GM21723 (cell line): Measurements from ENCODE around the gene STK26.
"Not testable (repeated sequence)": the region's sequence is repeated elsewhere in the genome, so short reads cannot be mapped to it uniquely, and the experiment has no call there.

Experiments used
- ATAC-seq: cut with Tn5 transposase; IDR thresholded peaks from one replicate; pipeline ENCODE4 v1.9.1; 2021; ENCODE audit warnings: mild to moderate bottlenecking, moderate library complexity; ENCODE audit not compliant: unreplicated experiment

STK26 gene

DNA sequence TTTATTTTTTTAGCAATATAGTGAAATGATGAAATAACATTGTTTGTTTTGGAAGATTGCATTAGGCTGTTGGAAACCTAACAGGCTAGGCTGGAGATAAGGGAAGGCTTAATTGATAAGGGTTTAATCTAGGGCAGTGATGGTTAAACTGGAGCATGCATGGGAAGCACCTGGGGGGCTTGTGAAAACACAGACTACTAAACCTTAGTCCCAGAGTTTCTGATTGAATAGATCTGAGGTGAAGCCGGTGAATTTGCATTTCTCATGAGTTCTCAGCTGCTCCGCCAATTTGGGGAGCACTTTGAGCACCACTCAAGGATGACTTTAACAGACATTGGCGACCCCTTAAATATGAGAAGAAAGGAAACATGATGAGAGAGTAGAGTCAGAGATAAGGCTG is 11.5 kb downstream of the STK26 start:
- no peak for ATAC-seq

DNA sequence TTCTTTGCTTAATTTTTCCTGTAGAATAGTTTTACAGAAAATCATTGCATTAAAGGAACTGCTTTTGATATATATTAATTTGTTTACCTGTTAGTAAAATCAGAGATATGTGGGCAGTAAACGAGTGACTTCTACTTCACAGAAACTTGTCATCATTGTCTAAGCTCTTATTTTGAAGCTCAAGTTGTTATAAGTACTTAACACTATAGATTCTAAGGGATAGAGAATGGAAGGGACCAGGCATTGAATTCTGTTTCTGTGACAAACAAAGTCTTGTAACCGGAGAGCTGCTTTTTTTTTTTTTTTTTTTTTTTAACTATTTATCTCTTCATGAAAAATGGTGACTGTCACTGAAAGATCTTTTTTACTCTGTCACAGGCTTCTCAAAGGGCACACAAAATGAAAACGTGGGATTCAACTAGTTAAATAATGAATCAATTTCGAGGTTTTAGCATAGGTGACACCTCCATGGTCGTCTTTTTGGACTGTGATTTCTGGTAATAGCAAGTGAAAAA is 14.4 kb downstream of the STK26 start:
- ATAC-seq = no peak

DNA sequence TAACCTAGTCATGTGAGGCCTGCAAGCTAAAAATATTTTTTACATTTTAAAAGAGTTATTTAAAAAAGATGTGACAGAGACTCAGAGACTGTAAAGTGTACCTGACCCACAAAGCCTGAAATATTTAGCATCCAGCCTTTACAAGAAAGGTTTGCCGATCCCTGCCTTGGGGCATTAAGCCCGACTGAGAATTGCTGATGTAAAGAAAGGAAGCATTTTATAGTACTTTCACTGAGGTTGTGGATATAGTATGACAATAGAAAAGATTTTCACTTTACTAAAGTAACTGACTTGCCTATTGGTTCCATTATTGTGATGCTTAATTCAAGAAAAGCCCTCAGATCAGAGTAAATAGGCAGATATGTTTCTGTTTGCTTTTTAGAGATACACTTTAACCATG is 17.0 kb downstream of the STK26 start:
- no peak for ATAC-seq

DNA sequence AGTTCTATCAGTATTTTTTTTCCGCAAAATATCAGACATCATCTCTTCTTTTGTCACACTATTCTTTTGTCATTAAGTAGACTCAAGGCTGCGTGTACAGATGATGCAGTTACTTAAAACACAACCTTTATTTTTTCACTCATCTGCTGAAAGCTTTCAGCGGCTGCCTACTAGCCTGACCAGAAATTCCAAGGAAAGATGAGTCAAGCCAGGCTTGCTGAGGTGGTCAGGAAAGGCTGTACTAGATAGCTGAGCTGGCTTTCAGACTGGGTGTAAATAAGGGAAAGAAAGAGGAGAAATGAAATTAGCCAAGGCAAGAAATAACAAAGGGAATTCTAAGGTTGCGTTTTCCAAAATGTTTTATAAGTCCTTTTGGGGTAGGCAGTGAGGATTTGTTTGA is 17.9 kb downstream of the STK26 start:
- ATAC-seq = no peak

DNA sequence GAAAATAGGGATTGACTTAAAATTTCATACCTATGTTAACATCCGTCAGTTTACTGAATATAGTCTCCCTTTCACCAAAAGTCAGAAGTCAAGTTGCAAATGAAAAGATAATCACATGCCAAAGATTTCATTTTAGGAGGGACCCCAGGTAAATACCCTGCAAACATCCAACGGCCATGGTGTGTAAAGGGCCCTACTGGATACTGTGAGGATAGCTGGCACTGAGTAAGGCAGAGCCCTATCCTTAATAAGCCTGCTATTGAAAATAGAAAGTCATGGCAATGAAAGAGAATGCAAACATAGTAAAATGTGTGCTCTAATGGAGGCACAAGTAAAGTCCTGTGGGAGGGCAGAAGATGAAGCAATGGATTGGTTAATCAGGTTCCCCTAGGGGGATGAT is 20.9 kb downstream of the STK26 start:
- no peak for ATAC-seq

DNA sequence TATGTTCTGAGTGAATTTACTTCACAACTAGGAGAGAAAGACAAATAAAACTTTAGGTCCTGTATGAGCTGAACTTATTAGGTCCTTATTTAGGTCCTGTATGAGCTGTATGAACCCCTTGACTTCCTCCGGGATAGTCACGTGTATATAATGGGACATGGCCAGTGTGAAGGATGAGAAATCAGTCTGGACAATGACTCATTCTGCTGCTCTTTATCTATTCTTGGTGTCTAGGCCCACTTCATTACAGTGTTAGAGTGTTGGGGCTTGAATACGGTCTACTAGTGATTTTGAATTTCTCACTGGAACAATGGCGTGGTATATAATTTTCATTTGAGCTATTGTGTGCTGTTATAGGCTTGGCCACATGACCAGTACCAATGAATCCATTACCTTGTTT is 21.9 kb downstream of the STK26 start:
- ATAC-seq = no peak

DNA sequence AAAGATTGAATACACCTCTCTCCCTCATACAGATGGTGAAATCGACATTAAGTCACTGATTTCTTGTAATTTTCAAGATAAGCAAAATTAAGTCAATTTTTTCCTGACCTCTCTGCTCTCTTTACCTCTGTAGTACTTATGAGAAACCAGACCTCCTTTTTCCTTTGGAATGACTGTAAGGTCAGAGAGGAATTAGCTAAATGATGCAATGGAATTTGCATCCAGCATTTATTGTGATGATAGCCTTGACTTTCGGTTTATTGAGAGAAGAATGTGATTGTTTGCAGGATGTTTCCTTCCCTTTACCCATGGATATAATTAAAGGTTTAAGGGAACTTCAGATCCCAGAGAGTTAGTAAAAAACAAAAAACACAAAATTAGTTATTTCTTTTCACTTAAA is 22.4 kb downstream of the STK26 start:
- ATAC-seq = no peak

DNA sequence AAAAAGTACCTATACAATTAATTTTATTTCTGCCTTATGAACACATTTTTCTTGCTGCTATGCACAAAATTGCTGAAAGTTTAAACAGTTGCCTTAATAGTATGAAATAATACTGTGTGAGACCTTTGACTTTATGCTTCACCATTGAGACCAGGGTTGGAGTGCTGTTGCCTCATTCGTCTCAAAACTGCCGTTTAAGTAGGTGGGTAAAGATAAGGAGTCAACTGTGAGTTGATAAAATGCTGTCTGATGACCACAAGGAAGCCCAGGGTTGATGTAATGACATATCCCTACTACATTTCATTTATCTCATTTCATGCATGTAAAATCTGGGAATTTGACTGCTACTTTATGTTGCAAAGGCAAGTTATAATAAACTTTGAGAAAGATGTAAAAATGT is 23.4 kb downstream of the STK26 start:
- no peak for ATAC-seq

DNA sequence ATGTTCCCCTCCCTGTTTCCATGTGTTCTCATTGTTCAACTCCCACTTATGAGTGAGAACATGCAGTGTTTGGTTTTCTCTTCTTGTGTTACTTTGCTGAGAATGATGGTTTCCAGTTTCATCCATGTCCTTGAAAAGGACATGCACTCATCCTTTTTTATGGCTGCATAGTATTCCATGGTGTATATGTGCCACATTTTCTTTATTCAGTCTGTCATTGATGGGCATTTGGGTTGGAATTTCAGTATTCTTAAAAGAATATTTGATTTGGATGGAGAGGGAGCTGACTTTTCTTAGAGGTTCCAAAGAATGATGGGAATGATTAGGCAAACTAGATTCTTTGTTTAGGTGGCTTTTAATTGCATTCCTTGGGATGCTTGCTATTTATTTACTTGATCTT is 28.7 kb downstream of the STK26 start:
- ATAC-seq = not testable (repeated sequence)

DNA sequence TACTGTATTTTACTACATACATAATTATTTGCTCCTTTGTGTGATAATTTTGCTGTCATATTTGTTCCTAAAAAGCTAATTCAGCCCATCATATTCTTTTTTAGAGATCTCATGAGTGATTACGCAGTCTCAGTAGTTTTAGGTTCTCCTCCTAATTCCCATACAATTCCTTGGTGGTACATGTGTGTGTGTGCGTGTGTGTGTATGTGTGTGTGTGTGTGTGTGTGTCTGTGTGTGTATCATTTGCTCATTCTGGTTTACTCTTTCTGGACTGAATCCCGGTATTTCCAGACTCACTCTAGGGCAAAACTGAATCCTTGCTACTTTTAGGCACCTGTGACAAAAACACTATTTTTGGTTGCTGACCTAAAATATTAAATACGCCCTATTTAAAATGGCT is 34.9 kb downstream of the STK26 start:
- no peak for ATAC-seq

DNA sequence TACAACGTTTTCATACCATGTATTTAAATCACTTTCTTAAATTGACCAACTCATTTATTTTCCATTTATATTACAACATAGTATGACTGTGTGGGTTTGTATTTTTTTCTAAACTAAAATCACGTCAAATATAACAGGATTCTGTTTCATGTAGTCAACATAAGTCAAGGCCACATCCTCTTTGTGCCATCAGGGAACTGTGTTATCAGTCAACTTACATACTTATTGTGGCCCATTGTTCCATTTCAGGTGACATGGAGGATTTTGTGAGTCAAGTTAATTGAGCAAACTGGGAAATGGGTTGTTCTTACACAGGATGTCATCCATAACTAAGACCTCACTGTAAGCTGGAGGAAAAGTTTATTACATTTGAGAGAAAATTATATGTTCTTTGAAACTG is 35.9 kb downstream of the STK26 start:
- no peak for ATAC-seq

DNA sequence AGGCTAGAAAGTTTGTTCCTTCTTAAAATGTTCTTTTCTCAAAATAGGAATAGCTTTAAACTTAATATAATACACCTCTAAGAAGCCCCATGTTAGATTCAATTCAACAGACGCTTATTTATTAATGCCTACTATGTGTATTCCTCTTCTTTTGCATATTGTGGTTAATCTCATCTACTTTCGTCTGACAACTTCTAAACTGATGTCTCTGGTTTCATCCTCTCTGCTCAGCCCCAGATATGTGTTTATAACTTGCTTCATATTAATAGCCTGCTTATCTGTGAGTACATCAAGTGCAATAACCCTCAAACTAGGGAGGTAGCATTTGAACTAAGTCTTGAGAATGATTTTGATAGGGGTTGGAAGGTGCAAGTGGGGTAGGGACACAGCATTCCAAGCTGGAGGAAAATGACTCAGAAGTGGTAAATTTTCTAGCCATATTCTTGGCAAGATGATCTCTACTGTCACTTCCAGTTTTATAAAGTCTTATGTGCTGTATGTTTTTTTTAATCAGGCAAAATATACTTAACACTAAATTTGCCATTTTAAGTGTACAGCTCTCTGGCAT is 37.0 kb downstream of the STK26 start:
- no peak for ATAC-seq

DNA sequence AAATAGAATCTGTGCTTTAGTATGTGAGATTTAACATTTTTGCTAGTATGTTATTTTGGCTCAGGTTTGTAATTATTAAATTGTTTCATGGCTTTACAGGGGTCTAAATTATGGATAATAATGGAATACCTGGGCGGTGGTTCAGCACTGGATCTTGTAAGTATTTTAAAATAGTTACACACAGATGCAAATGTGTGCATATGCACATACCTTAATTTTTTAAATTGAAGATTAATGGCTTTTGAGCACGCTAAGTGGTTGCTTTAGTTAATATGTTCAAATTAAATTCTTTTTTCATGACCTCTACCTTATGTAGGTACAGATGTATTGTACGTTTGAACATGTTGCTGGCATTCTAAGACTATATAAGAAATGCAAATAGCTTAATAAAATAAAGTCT is 40.2 kb downstream of the STK26 start:
- ATAC-seq = no peak

DNA sequence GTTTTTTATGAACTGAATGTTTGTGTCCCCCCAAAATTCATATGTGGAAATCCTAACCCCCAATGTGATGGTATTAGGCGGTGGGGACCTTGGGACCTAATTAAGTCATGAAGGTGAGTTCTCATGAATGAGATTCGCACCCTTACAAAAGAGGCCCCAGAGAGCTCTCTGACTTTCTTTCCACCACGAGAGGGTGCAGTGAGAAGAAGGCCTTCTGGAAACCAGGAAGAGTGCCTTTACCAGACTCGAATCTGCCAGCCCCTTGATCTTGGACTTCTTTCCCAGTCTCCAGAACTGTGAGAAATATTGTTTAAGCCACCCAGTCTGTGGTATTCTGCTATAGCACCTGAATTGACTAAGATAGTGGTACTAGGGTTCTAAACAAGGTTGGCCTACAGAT is 40.8 kb downstream of the STK26 start:
- no peak for ATAC-seq

DNA sequence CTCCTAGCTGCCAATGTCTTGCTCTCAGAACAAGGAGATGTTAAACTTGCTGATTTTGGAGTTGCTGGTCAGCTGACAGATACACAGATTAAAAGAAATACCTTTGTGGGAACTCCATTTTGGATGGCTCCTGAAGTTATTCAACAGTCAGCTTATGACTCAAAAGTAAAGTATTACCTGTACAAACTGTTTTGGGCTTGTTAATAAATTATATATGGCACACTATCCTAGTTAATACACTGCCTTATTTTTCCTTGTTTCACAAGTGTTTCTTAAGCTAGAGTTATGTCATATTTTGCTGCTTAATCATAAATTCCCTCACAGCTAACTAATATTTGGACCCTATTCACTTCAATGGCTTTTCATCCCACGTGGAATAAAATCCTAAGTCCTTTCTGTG is 45.3 kb downstream of the STK26 start:
- ATAC-seq = no peak

DNA sequence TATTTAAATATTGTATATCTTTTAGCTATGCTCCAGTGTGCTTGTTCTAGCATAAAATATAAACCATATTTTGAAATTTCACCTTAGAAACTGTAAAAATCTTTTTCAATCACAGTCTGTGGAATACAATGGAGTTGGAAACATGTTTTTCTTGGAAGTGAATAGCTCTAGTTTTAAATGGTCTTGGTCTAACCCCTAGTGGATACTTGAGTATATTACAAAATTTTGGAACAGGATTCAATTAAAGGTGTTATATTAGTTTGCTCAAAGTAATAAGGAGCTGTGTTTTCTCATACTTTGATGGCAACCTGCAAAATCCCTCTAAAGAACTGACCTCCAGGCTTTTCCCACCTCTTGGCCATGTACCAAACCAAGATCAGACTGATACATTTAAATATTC is 48.2 kb downstream of the STK26 start:
- no peak for ATAC-seq

DNA sequence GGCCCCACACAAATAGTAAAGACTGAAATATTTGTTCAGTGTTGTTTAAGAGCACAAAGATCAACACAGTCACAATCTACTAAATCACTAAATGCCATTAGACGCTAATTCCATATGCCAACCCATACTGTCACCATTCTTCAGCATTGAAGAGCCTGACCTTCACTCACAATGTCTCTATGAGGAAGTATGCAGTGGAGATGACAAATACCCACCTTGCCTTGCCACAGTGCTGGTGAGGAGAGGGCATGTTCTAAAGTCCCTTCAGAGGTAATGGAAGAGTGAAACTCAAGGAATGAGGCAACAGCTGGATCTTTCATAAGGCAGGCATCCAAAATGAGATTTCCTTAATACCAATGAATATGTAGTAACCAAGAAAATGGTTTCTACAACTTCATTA is 54.3 kb downstream of the STK26 start:
- ATAC-seq = no peak

DNA sequence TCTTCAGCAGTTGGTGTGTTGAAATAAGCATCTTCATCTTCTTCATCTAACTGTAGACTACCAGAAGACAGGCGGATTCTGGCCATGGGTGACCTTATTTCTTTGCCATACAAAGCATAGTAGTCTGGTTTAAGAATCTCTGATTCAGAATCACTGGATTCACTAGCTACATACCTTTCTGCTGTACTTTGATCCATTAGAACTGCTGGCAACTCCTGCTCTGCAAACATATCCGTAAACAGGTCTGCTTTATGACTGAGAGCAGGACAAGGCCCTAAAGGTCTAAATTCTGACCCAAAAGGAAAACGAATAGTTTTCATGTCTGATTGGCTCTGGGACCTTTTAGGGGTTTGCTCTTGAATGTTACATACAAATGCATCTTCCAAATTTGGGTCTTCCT is 54.8 kb downstream of the STK26 start:
- ATAC-seq = no peak

DNA sequence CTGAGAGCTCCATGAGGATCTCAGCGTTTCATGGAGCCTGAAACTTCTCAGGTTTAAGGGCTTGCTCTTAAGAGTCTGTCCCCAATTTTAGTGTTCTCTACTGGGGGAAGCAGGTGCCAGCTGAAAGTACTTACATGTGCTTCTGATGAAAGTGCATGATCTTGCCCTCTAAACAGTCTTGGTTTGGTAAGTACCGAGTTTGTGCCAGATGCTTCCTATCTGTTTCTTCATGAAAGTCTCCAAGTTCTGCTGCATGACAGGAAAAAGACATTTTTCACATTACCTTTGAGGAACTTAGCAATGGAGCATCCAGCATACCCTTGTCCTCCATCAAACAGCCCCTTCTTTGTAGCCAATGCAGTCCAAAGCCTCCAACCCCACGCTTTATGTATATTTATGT is 62.7 kb downstream of the STK26 start:
- ATAC-seq = no peak

DNA sequence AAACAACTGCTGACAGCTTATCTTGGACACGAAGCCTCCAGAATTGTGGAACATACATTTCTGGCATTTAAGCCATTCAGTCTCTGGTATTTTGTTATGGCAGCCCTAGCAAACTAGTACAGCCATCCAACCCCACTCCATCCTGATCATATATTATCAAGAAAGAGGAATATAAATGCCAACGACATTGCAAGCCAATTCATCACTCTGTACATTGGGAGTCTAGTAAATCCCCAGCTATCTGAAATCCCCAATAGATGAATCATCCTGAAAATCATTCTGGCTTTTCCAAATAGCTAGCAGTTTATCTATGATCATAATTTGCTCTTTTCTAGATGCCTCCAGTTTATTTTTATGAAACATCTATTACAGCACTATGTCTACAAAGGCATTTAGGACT is 63.6 kb downstream of the STK26 start:
- ATAC-seq = no peak

DNA sequence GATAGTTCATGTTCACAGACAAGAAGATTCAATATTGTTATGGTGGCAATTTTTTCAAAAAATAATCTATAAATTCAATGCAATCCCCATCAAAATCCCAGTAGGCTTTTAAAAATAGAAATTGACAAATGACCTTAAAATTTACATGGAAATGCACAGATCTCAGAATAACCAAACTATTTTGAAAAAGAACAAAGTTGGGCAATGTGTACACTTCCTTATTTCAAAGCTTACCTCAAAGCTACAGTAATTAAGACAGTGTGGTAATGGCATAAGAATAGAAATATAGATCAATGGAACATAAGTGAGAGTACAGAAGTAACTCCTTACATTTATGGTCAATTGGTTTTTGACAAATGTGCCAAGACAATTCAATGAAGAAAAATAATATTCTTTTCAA is 65.8 kb downstream of the STK26 start:
- no peak for ATAC-seq

DNA sequence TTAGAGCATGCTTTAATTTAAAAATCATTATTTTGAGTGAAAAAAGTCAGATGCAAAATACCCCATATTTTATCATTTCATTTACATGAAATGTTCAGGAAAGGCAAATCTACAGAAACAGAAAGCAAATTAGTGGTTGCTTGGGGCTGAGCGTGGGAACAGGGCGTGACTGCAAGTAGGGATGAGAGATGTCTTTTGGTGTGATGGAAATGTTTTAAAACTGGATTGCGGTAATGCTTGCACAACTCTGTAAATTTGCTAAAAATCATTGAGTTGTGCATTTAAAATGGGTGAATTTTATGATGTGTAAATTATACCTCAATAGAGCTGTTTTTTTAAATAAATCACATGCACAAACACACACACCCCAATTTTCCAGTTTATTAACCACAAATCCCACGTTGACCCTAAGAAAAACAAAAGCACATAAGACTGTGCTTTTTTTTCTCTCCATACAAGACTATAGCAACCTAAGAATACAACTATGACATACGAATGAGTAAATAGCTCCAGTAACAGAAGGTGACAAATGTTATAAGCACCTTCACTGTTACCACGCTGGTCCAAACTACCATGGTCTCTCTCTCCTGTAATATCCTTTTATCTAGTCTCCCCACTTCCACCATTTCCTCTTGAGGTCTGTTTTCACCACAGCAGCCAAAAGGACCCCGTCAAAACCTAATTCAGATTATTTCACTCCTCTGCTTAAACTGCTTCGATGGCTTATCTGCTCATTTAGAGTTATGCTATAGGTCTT is 67.5 kb downstream of the STK26 start:
- no peak for ATAC-seq
